COLO668 (cell line): ENCODE results near the gene UPK3A.
"Not testable (repeated sequence)": the region's sequence is repeated elsewhere in the genome, so short reads cannot be mapped to it uniquely, and the experiment has no call there.

Source experiments
- DNase-seq: peaks from one replicate; lab custom pipeline; 2025; ENCODE audit not compliant: unreplicated experiment; lab: John Stamatoyannopoulos, UW

UPK3A gene

DNA sequence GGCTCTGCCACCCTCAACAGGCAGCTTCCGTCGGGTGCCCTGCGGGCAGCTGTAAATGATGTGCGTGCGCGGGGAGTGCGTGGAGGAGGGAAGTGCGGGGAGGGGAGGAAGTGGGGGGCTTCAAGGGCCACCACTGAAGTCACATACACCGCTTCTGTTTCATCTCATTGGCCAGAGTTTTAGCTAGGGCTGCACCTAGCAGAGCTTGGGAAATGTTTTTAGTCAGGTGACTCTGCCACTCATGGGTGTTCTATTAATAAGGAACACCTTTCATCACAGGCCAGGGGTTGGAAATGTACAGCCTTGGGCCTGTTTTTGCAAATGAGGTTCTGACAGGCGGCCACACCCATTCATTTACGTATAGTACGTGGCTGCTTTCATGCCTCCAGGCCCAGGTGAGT, 39.6 kb downstream of the UPK3A start:
- no peak for DNase-seq

DNA sequence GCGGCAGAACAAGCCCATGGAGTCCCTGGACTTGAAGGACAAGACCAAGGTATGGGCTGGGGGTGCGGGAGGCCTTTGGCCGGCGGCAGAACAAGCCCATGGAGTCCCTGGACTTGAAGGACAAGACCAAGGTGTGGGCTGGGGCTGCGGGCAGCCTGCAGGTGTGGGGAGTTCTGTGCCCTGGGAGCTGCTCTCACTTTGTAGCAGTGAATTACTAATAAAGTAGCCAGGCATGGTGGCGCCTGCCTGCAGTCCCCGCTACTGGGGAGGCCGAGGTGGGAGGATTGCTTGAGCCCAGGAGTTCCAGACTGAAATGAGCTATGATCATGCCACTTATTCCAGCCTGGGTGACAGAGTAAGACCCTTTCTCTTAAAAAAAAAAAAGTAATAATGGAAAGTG, 43.5 kb downstream of the UPK3A start:
- not testable (repeated sequence) for DNase-seq

DNA sequence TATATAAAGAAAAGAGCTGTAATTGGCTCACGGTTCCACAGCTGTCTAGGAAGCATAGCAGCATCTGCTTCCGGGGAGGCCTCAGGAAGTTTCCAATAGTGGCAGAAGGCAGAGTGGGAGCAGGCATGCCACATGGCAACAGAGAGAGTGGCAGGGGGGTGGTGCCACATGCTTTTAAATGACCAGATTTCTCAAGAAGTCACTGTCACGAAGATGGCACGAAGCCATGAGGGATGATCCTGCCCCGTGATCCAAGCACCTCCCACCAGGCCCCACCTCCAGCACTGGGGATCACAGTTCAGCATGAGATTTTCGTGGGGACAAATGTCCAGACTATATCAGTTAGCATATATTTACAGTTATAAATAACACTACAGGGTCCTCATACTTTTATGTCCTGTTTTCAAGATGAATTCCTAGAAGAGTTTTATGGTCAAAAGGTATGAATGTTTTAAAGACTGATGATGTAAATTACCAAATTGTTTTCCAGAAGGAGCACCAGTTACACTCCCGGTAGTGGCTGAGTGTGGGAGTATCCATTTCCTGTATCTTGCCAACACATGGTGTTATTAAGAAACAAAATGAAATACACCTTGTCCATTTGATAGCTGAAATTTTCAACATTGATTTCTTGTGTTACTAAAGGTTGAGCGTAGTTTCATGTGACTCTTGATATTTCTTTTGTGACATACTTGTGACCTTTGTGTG, 44.2 kb downstream of the UPK3A start:
- DNase-seq = no peak

DNA sequence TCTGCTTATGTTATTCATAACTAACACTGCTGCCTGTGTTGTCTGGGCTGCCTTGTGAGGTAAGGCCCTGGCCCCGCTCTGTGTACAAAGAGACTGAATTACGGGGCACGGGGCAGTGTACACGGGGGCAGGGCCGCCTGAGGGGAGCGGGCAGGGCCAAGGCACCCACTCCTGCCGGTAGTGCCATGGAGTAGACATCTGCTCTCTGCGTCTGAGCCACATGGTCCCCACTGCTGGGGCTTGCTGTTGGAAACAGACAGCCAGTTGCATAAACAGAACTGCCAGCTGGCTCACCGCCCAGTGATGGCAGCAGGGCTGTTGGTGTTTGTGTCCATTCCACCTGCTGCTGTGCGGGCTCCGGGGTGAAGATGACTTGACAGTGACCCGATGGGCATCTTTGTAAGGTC, 44.8 kb downstream of the UPK3A start:
- DNase-seq = peak; percentile 60

DNA sequence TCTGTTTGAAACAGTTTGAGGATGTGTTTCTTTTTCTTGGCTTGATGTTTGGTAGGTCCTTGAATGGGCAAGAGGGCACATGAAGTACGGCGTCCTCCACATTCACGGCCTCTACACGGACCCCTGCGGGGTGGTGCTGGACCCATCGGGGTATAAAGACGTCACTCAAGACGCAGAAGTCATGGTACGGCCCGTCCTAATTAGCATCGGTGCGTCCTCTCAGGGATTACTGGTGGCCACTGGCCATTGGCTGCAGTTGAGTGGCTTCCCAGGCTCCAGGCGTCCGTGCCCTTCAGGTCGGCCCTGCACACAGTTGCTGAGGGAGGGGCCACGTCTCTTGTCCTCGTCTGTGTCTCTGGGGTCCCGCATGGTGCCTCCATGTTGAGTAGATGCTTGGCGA, 45.8 kb downstream of the UPK3A start:
- DNase-seq = no peak

DNA sequence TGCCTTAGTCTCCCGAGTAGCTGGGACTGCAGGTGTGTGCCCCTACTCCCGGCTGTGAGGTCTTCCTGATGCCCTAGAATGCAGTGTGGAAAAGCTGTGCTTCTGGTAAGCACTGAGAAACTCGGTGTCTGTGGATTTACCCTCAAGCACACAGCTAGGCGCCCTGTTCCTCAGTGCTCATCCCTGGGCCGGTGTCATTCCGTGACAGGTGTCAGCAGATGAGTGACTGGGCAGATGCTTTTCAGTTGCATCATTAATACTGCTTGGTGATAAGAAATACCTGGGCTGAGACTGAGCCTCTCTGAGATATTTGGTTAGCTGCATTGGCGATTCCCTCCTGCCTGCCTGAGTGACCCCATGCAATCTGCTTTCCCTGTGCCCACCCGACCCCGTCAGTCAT, 46.7 kb downstream of the UPK3A start:
- DNase-seq = no peak

DNA sequence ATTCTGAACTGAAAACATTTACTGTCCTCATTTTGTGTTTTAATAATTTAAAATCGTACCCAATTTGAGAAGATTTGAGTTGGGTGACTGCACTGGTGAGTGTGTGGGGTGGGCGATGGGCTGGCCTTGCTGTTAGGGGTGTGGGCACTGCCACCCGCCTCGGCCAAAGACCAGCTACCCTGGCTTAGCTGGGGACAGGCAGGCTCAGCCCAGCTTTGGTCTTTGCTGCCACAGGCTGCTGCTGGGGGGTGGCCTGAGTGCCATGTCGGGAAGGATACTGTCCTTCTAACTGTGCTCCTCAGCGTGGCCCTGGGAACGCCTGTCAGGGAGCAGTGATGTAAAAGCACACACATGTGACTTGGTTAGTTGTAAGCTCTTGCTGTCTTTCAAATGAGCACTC, 47.3 kb downstream of the UPK3A start:
- DNase-seq = no peak

DNA sequence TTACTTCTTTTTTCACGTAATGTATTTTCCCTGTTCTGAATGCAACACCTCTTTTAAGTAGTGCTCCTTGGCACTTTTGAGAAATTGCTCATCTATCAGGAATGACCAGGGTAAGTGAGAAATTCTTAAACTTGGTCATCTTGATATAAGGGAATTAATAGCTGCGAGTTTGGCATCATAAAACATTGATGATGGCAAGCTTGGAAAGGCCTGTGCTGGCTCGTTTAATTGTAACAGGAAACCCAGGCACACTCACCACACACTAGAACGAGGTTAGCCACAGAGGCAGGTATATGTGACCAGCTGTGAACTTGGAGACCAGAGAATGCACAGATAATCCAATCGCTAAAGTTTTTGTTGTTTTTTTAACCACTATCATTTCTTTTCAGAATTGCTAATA, 49.3 kb downstream of the UPK3A start:
- DNase-seq = no peak

DNA sequence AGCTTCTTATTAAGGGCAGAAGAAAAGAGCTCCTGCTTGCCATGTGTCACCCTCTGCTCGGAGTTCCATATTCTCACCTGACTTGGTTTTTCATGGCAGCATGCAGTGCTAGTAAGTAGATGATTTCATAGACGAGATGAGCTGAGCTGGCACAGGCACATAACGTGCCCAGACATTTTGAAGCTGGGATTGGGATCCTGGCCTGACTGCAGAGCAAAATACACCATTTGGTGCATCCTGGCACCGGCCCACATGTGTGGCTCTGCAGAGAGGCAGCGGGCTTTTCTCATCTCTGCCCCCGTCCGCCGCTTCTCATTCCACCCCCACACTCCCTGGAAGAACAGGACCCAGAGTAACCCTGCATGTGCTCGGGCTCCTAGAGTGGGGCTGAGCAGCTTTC, 49.8 kb downstream of the UPK3A start:
- DNase-seq = no peak

DNA sequence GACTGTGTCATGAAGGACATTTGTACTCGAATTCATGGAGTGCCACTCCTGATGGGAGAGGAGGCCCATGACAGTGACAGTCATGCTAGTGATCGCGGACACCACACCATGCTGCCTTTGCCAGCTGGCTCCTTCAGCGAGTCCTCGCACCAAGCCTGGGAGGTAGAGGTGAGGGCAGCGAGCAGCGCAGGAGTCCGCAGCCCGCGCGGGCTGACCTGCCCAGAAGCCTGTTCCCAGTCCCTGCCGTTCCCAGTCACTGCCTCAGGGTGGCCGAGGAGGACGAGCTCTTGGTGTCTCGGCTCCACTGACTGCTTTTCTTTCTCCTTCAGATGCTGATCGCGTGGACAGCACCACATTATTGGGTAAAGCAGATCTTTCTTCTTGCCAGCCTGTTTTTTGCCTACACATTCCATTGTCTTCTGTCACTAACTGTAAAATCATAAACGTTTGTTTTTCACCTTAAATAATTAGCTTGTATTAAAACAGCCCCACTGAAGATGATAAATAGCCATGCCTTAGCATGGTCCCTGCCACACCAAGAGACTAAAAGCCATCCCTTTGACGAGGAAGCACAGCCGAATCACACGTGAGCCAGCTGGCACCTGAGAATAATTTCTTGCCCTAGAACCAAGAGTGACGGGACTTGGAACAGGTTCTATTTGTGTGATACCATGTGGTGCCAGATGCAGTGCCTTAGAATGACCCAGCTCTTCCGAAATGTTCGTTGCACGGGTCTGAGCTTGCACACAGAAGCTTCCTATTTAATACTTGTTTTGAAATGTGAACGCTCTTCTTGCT, 50.5 kb downstream of the UPK3A start:
- no peak for DNase-seq

DNA sequence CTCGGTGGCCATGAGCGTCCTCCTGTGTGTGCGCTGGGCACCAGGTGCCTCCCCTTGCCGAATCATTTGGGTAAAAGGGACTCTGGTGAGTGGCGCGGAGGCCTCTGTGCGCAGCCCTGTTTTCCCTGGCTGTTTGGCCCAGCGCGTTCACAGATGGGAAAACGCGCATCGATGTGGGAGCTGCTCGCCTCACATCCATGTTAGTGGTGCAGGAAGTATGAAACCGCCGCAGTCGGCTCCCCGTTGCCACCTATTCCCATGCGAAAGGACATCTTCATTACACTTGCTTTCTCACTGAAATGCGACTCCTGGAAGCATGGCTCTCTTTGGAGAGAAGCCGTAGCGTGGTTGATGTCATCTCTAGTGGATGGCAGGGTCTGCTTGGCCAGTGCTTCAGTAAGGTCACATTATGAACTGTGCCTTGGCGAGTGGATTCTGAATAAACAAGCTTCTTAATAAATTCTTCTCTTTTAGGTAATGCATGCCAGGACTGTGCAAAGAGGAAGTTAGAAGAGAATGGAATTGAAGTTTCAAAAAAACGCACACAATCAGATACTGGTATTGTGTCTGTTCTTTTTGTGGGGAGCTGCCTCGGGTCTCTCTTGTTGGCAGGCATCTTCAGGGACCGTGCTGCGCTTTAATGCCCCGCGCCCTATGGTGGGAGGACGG, 51.2 kb downstream of the UPK3A start:
- DNase-seq = no peak

DNA sequence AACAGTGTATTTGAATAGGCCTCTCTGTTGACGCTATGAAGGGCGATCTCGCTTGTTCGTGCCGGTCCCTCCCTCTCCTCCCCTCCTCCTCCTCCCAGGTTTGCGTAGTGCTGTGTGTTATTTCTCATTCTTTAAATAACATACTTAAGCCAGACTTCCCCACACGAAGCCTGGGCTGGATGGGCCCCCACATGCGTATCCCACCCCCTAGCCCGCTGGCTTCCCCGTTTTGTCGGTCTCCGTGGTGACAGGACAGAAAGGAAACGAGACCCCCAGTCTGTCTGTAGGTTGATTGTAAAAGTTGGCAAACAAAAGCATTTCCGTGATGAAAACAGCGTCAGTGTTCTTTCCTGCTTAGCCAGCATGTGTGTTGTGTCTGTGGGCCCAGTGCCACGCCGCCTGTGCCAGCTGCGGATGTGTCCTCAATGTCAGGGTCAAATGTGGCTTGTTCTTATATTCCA, 52.3 kb downstream of the UPK3A start:
- no peak for DNase-seq

DNA sequence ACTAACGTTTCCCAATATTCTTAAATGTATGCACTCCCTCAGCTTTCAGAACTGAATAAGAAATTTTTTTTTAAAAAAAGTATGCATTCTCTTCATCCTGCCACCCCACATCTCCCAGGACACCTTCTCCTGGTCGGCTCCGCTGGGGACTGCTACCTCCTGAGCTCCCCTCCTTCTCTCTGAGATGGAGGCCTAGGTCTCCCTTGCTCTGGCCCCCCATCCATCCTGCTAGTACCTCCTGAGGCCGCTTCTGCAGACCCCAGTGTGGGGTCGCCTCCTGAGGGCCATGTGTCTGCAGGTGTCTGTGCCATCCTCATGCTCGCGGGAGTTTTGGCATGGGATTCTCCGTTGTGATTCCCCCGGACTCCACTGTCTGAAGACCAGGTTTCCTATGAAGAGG, 52.8 kb downstream of the UPK3A start:
- DNase-seq = no peak

DNA sequence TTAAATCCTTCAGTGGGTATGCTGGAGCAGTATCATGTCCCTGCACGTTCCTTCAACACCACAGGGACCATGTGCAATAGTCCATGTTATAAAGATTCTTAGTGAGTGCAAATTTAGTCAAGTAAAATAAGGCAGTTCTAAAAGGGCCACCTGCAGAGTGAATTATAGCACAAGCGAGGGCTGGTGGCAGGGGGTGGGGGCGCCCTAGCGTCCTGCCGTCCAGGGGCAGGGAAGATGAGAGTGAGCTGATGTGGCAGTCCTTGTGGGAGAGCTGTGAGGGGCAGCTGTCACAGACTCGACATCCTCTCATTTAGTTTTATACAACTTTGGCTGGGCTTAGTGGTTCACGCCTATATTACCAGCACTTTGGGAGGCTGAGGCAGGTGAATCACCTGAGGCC, 54.0 kb downstream of the UPK3A start:
- no peak for DNase-seq

DNA sequence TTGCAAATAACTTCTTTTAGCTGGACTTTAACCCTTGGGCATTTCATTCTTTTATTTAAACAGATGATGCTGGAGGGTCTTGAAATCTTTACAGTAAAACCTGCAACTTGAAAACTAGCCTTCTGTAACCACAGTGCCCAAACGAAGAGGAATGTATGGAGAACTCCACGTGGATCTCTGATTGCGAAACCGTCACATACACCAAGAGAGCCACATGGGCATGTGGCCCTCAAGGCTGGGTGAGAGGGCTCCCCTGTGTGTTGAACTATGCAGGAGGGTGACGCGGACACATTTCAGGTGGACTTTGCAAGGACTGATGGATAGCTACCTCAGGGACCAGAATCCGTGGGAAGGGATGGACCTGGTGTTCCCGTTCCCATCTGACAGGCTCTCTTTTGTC, 55.6 kb downstream of the UPK3A start:
- no peak for DNase-seq

DNA sequence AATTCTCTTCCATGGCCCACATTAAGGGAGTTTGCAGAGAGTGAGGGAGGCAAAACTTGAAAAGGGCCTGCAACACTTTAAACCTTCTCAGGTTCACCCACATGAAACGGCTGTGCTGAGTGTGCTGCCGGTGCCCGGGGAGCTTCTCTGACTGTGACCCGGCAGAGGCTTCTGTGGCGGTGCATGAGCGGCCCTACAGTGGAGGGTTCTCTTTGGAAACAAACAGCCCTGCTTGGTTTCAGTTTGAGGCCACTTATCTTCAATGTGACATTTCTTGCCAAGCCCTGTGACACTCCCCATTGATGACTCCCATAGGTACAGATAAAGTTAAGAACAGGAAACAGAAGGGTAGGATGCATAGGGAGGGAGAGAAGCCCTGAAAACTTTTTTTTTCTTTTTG, 56.7 kb downstream of the UPK3A start:
- no peak for DNase-seq

DNA sequence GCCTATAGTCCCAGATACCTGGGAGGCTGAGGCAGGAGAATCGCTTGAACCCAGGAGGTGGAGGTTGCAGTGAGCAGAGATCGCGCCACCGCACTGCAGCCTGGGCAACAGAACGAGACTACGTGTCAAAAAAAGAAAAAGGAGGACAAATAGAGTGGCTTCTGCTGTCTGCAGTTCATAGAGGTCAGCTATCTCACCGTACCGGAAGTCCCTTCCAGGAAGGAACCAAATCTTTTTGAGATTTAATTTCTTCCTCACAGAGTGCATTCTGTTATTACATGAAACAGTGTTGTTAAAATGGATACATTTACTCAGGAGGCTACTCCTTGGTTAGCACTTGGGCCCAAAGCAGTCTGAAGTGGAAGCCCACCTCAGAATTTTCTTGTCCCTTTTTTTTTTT, 58.4 kb downstream of the UPK3A start:
- no peak for DNase-seq

DNA sequence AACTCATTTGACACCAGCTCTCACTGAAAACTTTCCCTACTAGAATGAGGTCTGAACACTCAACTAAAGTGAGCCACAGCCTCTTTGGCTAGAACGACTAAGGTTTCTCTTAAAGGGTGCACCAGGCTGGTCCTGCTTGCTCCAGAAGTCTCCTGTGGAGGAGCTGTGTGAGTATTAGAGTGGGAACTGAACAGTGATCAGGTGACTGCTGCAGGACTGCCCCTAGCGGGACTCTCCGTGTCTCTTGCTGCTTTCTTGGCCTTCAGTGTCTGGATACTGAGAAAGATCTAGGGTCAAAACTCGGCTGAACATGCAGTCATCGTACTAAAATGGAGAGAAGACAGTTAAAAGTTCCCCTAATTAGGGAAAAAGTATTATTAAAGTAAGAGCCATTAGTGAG, 59.6 kb downstream of the UPK3A start:
- no peak for DNase-seq
